MM.1S (cell line): ENCODE measurements around the gene PRKAG2.

Experiments used
- EZH2 ChIP-seq: fragments of 300-600 bp; sonication (generic); optimal IDR thresholded peaks from 2 replicates; pipeline ENCODE3; 2017; ENCODE audit warnings: low read depth, mild to moderate bottlenecking, antibody characterized with exemption, low read length, mixed read lengths
- EZH2phosphoT487 ChIP-seq: fragments of 300-600 bp; sonication (generic); IDR thresholded peaks from 2 replicates; pipeline ENCODE4 v1.6.1; 2018; ENCODE audit warnings: antibody characterized with exemption, low read length
- TF ChIP-seq, protein P1 (sequence below): fragments of 300-600 bp; sonication (generic); IDR thresholded peaks from 2 replicates; pipeline ENCODE4 v1.5.1; 2016; ENCODE audit warnings: antibody characterized with exemption, low read length, mixed read lengths

DNA sequence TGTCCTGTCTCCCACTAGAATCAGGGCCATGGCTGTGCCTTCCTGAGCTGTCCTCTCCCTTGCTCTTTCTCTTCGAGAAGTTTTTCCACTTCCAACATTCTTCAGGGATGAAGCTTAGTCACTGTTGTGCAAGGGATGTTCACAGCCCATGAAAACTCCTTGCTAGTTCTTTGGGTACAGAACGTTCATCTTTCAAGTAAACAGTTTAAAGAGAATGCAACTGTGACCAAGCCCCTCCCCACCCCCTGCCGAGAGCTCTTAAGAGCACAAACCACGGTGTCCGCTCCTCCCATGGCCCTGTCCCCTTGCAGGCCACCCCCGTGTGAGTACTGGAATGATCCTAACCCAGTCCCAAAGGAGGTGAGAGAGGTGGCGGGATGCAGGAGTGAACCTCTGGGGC, 196.1 kb downstream of the PRKAG2 start:
- TF ChIP-seq EZH2phosphoT487 (no peak), EZH2 (no peak)
- TF ChIP-seq, protein P1, sequence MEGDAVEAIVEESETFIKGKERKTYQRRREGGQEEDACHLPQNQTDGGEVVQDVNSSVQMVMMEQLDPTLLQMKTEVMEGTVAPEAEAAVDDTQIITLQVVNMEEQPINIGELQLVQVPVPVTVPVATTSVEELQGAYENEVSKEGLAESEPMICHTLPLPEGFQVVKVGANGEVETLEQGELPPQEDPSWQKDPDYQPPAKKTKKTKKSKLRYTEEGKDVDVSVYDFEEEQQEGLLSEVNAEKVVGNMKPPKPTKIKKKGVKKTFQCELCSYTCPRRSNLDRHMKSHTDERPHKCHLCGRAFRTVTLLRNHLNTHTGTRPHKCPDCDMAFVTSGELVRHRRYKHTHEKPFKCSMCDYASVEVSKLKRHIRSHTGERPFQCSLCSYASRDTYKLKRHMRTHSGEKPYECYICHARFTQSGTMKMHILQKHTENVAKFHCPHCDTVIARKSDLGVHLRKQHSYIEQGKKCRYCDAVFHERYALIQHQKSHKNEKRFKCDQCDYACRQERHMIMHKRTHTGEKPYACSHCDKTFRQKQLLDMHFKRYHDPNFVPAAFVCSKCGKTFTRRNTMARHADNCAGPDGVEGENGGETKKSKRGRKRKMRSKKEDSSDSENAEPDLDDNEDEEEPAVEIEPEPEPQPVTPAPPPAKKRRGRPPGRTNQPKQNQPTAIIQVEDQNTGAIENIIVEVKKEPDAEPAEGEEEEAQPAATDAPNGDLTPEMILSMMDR, result no peak
